Keratinocyte (primary cell): ENCODE results near the gene CCDC88B. TPM values are rescaled to one million over a fixed set of nuclear protein-coding genes. Genes with fewer than 3 reads are reported as not detected.
A peak's percentile ranks its signal among the peaks of the same experiment; 100 is the strongest.

ENCODE experiments used
- DNase-seq: peaks from one replicate; pipeline ENCODE4 v3.0.0-alpha.2; 2011; ENCODE audit warnings: low read depth, missing footprints, low spot score
- FAIRE-seq: peaks from 2 replicates; lab custom pipeline; 2011; peaks lifted over from hg19 to GRCh38; lab: Jason Lieb, UNC
- H2AFZ ChIP-seq: 2 replicates; pipeline ENCODE4 v1.6.0; 2012; ENCODE audit warnings: low read length, control low read depth, inconsistent platforms; ENCODE audit not compliant: control insufficient read depth
- H3K27ac ChIP-seq: 2 replicates; pipeline ENCODE4 v1.5.1; 2011; ENCODE audit warnings: low read length; ENCODE audit not compliant: control insufficient read depth, insufficient read depth
- H3K27me3 ChIP-seq: 3 replicates; pipeline ENCODE4 v1.6.0; 2011; ENCODE audit warnings: low read length; ENCODE audit not compliant: control insufficient read depth, insufficient read depth; ENCODE audit errors: extremely low read depth
- H3K36me3 ChIP-seq, 2 experiments: 2 replicates in 1 of 2; 3 replicates in 1 of 2; pipeline ENCODE4 v1.5.1; 2011; ENCODE audit warnings: low read length in 2 of 2, mild to moderate bottlenecking in 1 of 2; ENCODE audit not compliant: control insufficient read depth in 2 of 2, insufficient read depth in 2 of 2; ENCODE audit errors: extremely low read depth in 1 of 2
- H3K4me1 ChIP-seq: 3 replicates; pipeline ENCODE4 v1.5.1; 2011; ENCODE audit warnings: low read length; ENCODE audit not compliant: control insufficient read depth, insufficient read depth; ENCODE audit errors: extremely low read depth
- H3K4me2 ChIP-seq: 3 replicates; pipeline ENCODE4 v1.6.0; 2011; ENCODE audit warnings: low read depth, low read length; ENCODE audit not compliant: control insufficient read depth, insufficient read depth; ENCODE audit errors: extremely low read depth
- H3K4me3 ChIP-seq, 3 experiments: fragments of 200-600 bp in 1 of 3; sonication (generic) in 1 of 3; 2 replicates in 2 of 3; 3 replicates in 1 of 3; pipeline ENCODE4 v1.5.1; 2011 to 2016; ENCODE audit warnings: low read length in 3 of 3, mild to moderate bottlenecking in 3 of 3, control low read depth in 2 of 3, inconsistent platforms in 1 of 3, low read depth in 1 of 3, mixed read lengths in 1 of 3, mixed run types in 1 of 3, moderate library complexity in 1 of 3; ENCODE audit not compliant: control insufficient read depth in 2 of 3, insufficient read depth in 2 of 3; ENCODE audit errors: extremely low read depth in 1 of 3
- H3K79me2 ChIP-seq: 2 replicates; pipeline ENCODE4 v1.6.0; 2012; ENCODE audit warnings: low read length; ENCODE audit not compliant: control insufficient read depth, insufficient read depth
- H3K9ac ChIP-seq: 3 replicates; pipeline ENCODE4 v1.6.0; 2011; ENCODE audit warnings: low read length; ENCODE audit not compliant: control insufficient read depth, insufficient read depth; ENCODE audit errors: extremely low read depth
- H3K9me1 ChIP-seq: 3 replicates; pipeline ENCODE4 v1.6.0; 2011; ENCODE audit warnings: low read length; ENCODE audit not compliant: control insufficient read depth, insufficient read depth; ENCODE audit errors: extremely low read depth
- H3K9me3 ChIP-seq: 2 replicates; pipeline ENCODE4 v1.5.1; 2012; ENCODE audit warnings: low read depth, low read length; ENCODE audit not compliant: control insufficient read depth
- H4K20me1 ChIP-seq: 3 replicates; pipeline ENCODE4 v1.6.0; 2011; ENCODE audit warnings: low read length; ENCODE audit not compliant: control insufficient read depth, insufficient read depth; ENCODE audit errors: extremely low read depth
- EZH2 ChIP-seq: IDR thresholded peaks from one replicate; pipeline ENCODE4 v1.6.1; 2012; ENCODE audit warnings: inconsistent platforms, mild to moderate bottlenecking, low read length, moderate library complexity
- dilution Hi-C: fragments of 300-500 bp; cut with MboI; formaldehyde crosslinking; loops from one replicate; pipeline ENCODE4 v1.7.0; 2020; ENCODE audit warnings: low sequenced_read_pairs; ENCODE audit not compliant: extremely low pct_ligation_motif_present
- polyA plus RNA-seq, 5 experiments: library from polyadenylated mRNA; depleted of rRNA in 3 of 5; stranded (reverse) in 3 of 5; stranded (forward) in 1 of 5; unstranded in 1 of 5; fragments of >200 nt; gene quantifications; 1 replicate in 1 of 5; 2 replicates in 3 of 5; 3 replicates in 1 of 5; pipeline versions ENCODE4 v1.2.1 to v1.2.3, GENCODE V29; 2011 to 2012; ENCODE audit warnings: missing spikeins in 2 of 5, low read depth in 1 of 5, low replicate concordance in 1 of 5
- TF ChIP-seq, protein P1 (sequence below), 3 experiments: IDR thresholded peaks in 1 of 3; conservative IDR thresholded peaks in 1 of 3; optimal IDR thresholded peaks in 1 of 3; 2 replicates in 2 of 3; 3 replicates in 1 of 3; pipeline versions ENCODE3 to v1.5.1; 2011; ENCODE audit warnings: low read length in 3 of 3, mild to moderate bottlenecking in 3 of 3, moderate library complexity in 2 of 3, control low read depth in 1 of 3, inconsistent platforms in 1 of 3; ENCODE audit not compliant: insufficient read depth in 2 of 3; ENCODE audit errors: extremely low read depth in 1 of 3

Gene CCDC88B
- polyA plus RNA-seq, 1 donor (not counting 4 experiments of a cell fraction or from before 2014, with no cell fraction given), result 3.7 TPM

DNA sequence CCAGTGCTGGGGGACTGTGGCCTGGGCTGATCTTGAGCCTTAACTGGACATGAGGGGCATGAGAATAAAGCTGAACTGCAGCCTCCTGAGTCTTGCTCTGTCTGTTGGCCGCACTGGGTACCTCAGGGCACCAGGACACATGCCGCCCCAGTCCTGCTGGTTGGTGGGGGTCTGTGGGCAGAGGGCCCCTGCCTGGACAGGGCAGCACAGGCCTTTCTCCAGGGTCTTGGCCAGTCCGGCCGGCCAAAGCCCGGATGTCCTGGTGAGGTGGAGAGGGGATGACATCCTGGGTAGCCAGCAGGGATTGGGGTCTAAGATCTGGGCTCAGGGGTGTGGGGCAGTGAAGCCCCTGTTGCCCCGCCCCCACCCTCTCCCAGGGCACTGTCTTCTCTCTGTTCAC, 17.4 kb downstream of the CCDC88B start:
- peaks cover 6% of the 10 kb centered on the region for H4K20me1 ChIP-seq
- peak overlapping the region; percentile 30 for H3K9ac ChIP-seq
- peak overlapping the region; percentile 87 for H3K4me2 ChIP-seq
- FAIRE-seq (no peak), DNase-seq (no peak)
- H3K4me1 ChIP-seq, result peaks cover 44% of the 10 kb centered on the region
- peaks cover 3% of the 10 kb centered on the region for H3K9me1 ChIP-seq
- peak overlapping the region; percentile 88 for H3K27ac ChIP-seq
- no peak overlapping the region for H2AFZ ChIP-seq
- dilution Hi-C loops, result no loop called here
- no peak overlapping the region for H3K4me3 ChIP-seq
- H3K27me3 ChIP-seq, result no peaks in the 10 kb centered on the region
- no peaks in the 10 kb centered on the region for H3K9me3 ChIP-seq
- peaks cover 21 to 24% of the 10 kb centered on the region in 2 experiments for H3K36me3 ChIP-seq
- TF ChIP-seq, protein P1, sequence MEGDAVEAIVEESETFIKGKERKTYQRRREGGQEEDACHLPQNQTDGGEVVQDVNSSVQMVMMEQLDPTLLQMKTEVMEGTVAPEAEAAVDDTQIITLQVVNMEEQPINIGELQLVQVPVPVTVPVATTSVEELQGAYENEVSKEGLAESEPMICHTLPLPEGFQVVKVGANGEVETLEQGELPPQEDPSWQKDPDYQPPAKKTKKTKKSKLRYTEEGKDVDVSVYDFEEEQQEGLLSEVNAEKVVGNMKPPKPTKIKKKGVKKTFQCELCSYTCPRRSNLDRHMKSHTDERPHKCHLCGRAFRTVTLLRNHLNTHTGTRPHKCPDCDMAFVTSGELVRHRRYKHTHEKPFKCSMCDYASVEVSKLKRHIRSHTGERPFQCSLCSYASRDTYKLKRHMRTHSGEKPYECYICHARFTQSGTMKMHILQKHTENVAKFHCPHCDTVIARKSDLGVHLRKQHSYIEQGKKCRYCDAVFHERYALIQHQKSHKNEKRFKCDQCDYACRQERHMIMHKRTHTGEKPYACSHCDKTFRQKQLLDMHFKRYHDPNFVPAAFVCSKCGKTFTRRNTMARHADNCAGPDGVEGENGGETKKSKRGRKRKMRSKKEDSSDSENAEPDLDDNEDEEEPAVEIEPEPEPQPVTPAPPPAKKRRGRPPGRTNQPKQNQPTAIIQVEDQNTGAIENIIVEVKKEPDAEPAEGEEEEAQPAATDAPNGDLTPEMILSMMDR (optimal IDR thresholded peaks at IDR 0.05 in 1 of 3, IDR thresholded peaks at IDR 0.05 in 1 of 3, conservative IDR thresholded peaks at IDR 0.05 in 1 of 3; ENCODE audit: extremely low read depth in 1 of 3, insufficient read depth in 2 of 3, low read length in 3 of 3), result no peak
- no peak for TF ChIP-seq EZH2
- peaks cover 32% of the 10 kb centered on the region for H3K79me2 ChIP-seq

DNA sequence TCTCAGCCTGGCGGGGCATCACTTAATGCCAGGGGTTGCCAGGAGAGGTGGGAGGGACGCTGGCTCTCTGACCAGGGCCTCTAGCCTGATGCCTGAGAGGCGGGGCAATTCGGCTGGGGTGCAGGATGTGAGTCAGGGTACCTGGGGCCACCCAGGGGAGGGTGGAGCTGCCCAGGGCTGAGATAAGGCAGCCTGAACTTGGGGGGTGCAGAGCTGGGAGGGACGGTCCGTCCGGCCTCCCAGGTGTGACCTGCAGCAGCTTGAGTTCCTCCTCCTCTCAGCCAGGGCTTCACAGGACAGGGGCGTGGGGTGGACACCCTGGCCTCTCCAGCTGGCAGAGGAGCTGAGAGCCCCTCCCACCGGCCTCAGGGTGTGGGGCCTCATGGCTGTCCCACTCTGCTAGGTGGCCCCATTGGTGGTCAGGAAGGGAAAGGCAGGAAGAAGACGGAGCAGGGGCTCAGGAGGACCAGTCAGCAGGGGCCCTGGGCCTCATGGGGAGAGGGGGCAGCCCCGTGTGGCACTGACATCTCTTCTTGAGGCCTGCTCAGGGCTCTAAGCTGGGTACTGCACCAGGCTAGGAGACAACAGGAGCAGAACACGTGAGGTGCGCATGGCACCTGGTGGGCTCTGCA, 18.0 kb downstream of the CCDC88B start:
- DNase-seq (peak; percentile 81), FAIRE-seq (peak; percentile 84)
- peaks cover 22 to 28% of the 10 kb centered on the region in 2 experiments for H3K36me3 ChIP-seq
- no peak overlapping the region for H2AFZ ChIP-seq
- peaks cover 44% of the 10 kb centered on the region for H3K4me1 ChIP-seq
- dilution Hi-C loops, result no loop called here
- TF ChIP-seq EZH2, result no peak
- TF ChIP-seq, protein P1 (optimal IDR thresholded peaks at IDR 0.05 in 1 of 3, IDR thresholded peaks at IDR 0.05 in 1 of 3, conservative IDR thresholded peaks at IDR 0.05 in 1 of 3; ENCODE audit: extremely low read depth in 1 of 3, insufficient read depth in 2 of 3, low read length in 3 of 3), result no peak
- H3K9me1 ChIP-seq, result peaks cover 3% of the 10 kb centered on the region
- H3K27ac ChIP-seq, result peak overlapping the region; percentile 88
- H4K20me1 ChIP-seq, result peaks cover 6% of the 10 kb centered on the region
- no peaks in the 10 kb centered on the region for H3K9me3 ChIP-seq
- no peaks in the 10 kb centered on the region for H3K27me3 ChIP-seq
- peak overlapping the region in 2 of 3 experiments; percentile 44 to 63 for H3K4me3 ChIP-seq
- H3K9ac ChIP-seq, result peak overlapping the region; percentile 86
- H3K4me2 ChIP-seq, result peak overlapping the region; percentile 87
- peaks cover 32% of the 10 kb centered on the region for H3K79me2 ChIP-seq
